SU-DHL-6 (cell line): ENCODE results near the gene KRTAP5-5.

Experiments used
- H2AFZ ChIP-seq: fragments of 200-600 bp; sonication (generic); 2 replicates; pipeline ENCODE4 v1.6.1; 2014; ENCODE audit warnings: low read depth, mild to moderate bottlenecking, moderate library complexity, mixed read lengths, antibody characterized with exemption, low read length; ENCODE audit not compliant: severe bottlenecking
- H3F3A ChIP-seq: fragments of 200-600 bp; shearing (Covaris generic); 2 replicates; pipeline ENCODE4 v1.6.0; 2016; ENCODE audit warnings: antibody characterized with exemption, mild to moderate bottlenecking; ENCODE audit not compliant: insufficient read depth
- H3K27ac ChIP-seq: fragments of 200-600 bp; sonication (generic); 2 replicates; pipeline ENCODE4 v1.5.1; 2016; ENCODE audit warnings: low read depth, mild to moderate bottlenecking, low read length, moderate library complexity, mixed read lengths
- H3K27me3 ChIP-seq: fragments of 200-600 bp; sonication (generic), shearing (Covaris generic); 2 replicates; pipeline ENCODE4 v1.6.0; 2014; ENCODE audit warnings: mild to moderate bottlenecking, low read length
- H3K36me3 ChIP-seq: fragments of 200-600 bp; sonication (generic); 2 replicates; pipeline ENCODE4 v1.6.1; 2014; ENCODE audit warnings: mild to moderate bottlenecking, low read length, mixed read lengths
- H3K4me2 ChIP-seq: fragments of 300-600, 200-600 bp; shearing (Covaris generic), sonication (generic); 2 replicates; pipeline ENCODE4 v1.6.0; 2014; ENCODE audit warnings: low read length, low read depth, mild to moderate bottlenecking; ENCODE audit not compliant: poor library complexity, severe bottlenecking
- H3K4me3 ChIP-seq: fragments of 200-600 bp; sonication (generic); 2 replicates; pipeline ENCODE4 v1.5.1; 2014; ENCODE audit warnings: antibody characterized with exemption, low read length, mild to moderate bottlenecking, mixed read lengths; ENCODE audit not compliant: insufficient read depth, poor library complexity, severe bottlenecking
- H3K79me2 ChIP-seq: fragments of 200-600 bp; sonication (generic); 2 replicates; pipeline ENCODE4 v1.6.1; 2014; ENCODE audit warnings: mild to moderate bottlenecking, low read length, moderate library complexity; ENCODE audit not compliant: insufficient read depth
- H3K9ac ChIP-seq: fragments of 200-600 bp; sonication (generic); 2 replicates; pipeline ENCODE4 v1.7.0; 2014; ENCODE audit warnings: mild to moderate bottlenecking, low read length
- H3K9me2 ChIP-seq: fragments of 200-600 bp; sonication (generic); replicated peaks from 2 replicates; pipeline ENCODE4 v1.6.1; 2014; ENCODE audit warnings: low read length; ENCODE audit not compliant: insufficient read depth
- H3K9me3 ChIP-seq: fragments of 200-600 bp; sonication (generic); 2 replicates; pipeline ENCODE4 v1.6.1; 2014; ENCODE audit warnings: low read length, mixed read lengths; ENCODE audit not compliant: insufficient read depth
- H4K20me1 ChIP-seq: fragments of 200-600 bp; sonication (generic); 2 replicates; pipeline ENCODE4 v1.6.1; 2014; ENCODE audit warnings: low read depth, mild to moderate bottlenecking, antibody characterized with exemption, low read length, moderate library complexity, mixed read lengths
- CTCF ChIP-seq: fragments of 200-600 bp; sonication (generic); IDR thresholded peaks from one replicate; pipeline ENCODE4 v1.5.1; 2017; ENCODE audit warnings: antibody characterized with exemption, mild to moderate bottlenecking, low read length, moderate library complexity; ENCODE audit not compliant: insufficient read depth, poor library complexity, severe bottlenecking
- EZH2phosphoT487 ChIP-seq: fragments of 200-600 bp; sonication (generic), shearing (Covaris generic); conservative IDR thresholded peaks from 2 replicates; pipeline ENCODE4 v1.6.1; 2018; ENCODE audit warnings: mild to moderate bottlenecking, antibody characterized with exemption, low read length, moderate library complexity, mixed read lengths

KRTAP5-5 gene

GRCh38 chr11:1652442-1652770 lies 22.8 kb downstream of the KRTAP5-5 start:
- TF ChIP-seq EZH2phosphoT487: no peak
- no peak for TF ChIP-seq CTCF
- H3K9me2 ChIP-seq: no peaks in the 10 kb centered on the region
- H4K20me1 ChIP-seq: no peaks in the 10 kb centered on the region
- H3F3A ChIP-seq: no peaks in the 10 kb centered on the region
- no peak overlapping the region for H3K4me3 ChIP-seq
- no peaks in the 10 kb centered on the region for H3K36me3 ChIP-seq
- no peak overlapping the region for H3K9ac ChIP-seq
- no peak overlapping the region for H3K27ac ChIP-seq
- no peaks in the 10 kb centered on the region for H3K27me3 ChIP-seq
- H3K79me2 ChIP-seq: no peaks in the 10 kb centered on the region
- H3K4me2 ChIP-seq: no peak overlapping the region
- H2AFZ ChIP-seq: no peak overlapping the region
- no peaks in the 10 kb centered on the region for H3K9me3 ChIP-seq

GRCh38 chr11:1652771-1653540 lies 23.4 kb downstream of the KRTAP5-5 start:
- H3K27ac ChIP-seq: no peak overlapping the region
- H3K79me2 ChIP-seq: no peaks in the 10 kb centered on the region
- no peak overlapping the region for H3K4me3 ChIP-seq
- H3K9me3 ChIP-seq: no peaks in the 10 kb centered on the region
- H3K9ac ChIP-seq: no peak overlapping the region
- no peaks in the 10 kb centered on the region for H3K9me2 ChIP-seq
- no peaks in the 10 kb centered on the region for H3K27me3 ChIP-seq
- H4K20me1 ChIP-seq: no peaks in the 10 kb centered on the region
- no peaks in the 10 kb centered on the region for H3F3A ChIP-seq
- H3K4me2 ChIP-seq: no peak overlapping the region
- no peaks in the 10 kb centered on the region for H3K36me3 ChIP-seq
- H2AFZ ChIP-seq: no peak overlapping the region
- TF ChIP-seq EZH2phosphoT487 (no peak), CTCF (peak; percentile 100)

- Histone ChIP-seq H3K4me2 (no peak overlapping the region), H3K27me3 (no peaks in the 10 kb centered on the region), H3K9me3 (no peaks in the 10 kb centered on the region), H3F3A (no peaks in the 10 kb centered on the region), H3K36me3 (no peaks in the 10 kb centered on the region), H3K4me3 (no peak overlapping the region), H3K79me2 (no peaks in the 10 kb centered on the region), H3K27ac (no peak overlapping the region), H4K20me1 (no peaks in the 10 kb centered on the region), H2AFZ (no peak overlapping the region), H3K9ac (no peak overlapping the region), H3K9me2 (no peaks in the 10 kb centered on the region)
- TF ChIP-seq CTCF (no peak), EZH2phosphoT487 (no peak)
Observed at GRCh38 chr11:1653541-1654387, 24.2 kb downstream of the KRTAP5-5 start.
